Cerebellar cortex (tissue), 1 donor: ENCODE measurements around the gene UNC13B.

Experiments
- DNase-seq: peaks from one replicate; pipeline ENCODE4 v3.0.0-alpha.2; 2015; ENCODE audit warnings: low spot score

UNC13B gene

DNA sequence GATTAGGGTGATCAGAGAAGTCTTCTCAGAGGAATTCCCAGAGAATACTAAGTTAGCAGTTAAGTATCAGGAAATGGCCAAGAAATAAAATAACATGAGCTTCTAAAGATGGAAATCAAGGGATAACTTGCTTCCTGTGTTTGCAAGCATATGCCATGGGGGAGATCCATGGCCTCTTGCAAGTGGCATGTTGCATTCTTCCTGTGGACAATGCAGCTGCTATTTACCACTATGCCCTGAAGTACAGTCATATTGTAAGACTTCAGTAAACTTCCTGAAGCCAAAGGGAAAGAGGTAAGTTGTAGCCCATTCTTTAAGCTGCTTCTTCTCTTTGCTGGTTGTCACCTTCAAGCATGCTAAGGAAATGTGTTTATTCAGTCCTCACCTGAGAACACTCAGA, 173.4 kb downstream of the UNC13B start:
- no peak for DNase-seq

DNA sequence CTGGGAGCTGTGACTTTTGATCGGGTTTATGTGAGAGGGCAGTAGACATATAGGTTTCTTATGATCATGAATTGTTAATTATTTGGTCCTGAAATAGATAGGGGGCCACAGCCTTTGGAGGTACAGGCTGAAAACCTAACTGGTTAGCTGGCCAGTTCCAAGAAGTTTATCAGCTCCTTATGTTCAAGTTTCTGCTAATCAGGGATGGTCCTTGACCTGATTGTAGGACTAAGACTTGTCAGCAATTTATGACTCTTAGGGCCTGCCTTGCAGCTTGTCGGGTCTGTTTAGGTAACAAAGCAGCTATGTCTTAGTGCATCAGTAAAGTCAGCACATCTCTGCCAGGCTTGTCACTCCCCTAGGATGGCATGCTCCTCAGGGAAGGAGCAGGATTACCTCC, 176.3 kb downstream of the UNC13B start:
- no peak for DNase-seq

GRCh38 chr9:35338561-35339274, 176.9 kb downstream of the UNC13B start:
- DNase-seq, result no peak

- no peak for DNase-seq
Observed at GRCh38 chr9:35340046-35340445, 178.2 kb downstream of the UNC13B start.

GRCh38 chr9:35341021-35341420, 179.2 kb downstream of the UNC13B start:
- no peak for DNase-seq

DNA sequence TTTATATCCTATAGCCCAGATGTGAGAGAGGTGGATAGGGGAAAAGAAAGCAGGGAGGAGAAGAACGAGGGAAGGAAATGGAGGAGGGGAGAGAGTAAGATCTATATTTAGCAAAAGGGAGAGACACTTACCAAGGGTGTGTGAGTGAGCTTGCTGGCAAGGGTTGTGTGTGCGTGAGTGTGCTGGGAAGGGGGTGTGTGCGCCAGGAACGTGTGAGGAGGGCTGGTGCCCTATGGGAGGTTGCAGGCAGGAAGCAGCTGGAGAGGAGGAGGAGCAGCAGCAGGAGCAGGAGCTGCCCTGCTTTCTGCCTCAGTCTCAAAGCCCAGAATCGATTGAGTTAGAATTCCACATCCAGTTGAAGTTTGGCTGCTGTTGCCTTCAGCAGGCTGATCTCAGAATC, 179.8 kb downstream of the UNC13B start:
- no peak for DNase-seq

GRCh38 chr9:35342221-35342958, 180.6 kb downstream of the UNC13B start:
- no peak for DNase-seq

DNA sequence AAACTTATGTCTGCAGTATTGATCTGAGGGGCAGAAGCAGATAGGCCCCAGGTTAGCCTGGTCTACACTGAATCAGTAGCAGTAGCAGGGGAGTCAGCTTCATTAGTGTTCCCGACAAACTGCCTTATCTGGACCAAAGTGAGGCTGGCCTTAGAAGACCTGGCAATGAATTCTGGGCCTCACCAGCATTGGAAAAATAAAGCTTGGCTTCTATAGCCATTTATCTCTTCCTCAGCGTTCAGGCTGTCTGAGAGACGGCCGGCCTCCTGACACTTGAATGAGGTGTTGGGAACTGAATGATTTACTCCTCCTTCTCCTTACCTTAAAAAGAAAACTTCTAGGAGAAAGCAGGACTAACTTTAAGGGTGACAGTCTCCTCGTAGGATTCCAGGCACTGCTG, 186.3 kb downstream of the UNC13B start:
- DNase-seq, result no peak

DNA sequence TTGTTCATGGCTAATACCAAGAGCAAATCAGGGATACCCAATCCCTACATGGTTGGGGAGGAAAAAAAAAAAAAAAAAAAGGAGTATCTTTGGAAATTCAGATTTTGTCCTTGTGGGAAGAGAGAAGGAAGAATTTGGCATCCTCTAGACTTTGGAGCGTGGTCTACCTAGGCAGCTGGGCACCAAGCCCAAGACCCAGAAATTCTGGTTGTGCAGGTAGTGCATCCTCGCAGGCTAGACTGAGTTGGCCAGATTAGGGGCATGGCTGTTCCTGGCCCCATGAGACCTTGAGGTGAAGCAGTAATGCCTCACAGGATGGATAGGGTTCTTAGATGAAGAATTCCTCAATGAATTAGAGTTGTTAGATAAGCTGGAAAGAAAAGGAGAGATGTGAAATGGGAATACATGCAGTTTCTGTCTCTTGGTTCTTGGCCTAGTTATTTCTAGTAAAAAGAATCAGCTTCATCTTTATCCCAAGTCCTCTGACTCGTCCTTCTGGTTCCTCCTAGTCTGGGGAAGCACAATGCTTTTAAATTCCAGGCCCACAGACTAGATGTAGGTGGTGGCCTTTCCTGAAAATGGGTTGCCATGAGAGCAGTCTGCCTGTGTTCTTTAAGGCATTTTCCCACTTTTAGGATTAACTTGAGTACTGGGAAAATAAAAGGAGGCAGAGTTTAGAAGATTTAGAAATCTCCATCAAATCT, 187.6 kb downstream of the UNC13B start:
- no peak for DNase-seq

DNA sequence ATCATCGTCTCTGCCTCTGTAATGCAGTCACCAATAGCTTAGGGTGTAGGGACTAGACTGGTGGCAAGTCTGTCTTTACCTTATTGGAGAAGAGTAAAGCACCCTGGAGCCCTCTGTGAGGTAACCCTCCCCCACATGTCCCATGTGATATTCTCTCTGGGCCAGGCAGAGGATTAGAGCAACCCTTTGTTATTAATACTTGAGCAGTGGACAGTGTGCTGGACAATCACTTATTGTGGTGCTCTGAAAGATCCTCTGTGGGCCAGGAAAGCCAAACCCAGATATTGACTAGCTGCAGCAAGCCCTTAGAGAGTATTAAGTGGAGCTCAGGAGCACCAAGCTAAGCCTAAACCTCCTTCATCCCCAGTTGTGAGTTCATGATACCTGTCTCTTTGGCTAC, 188.4 kb downstream of the UNC13B start:
- DNase-seq, result no peak

DNA sequence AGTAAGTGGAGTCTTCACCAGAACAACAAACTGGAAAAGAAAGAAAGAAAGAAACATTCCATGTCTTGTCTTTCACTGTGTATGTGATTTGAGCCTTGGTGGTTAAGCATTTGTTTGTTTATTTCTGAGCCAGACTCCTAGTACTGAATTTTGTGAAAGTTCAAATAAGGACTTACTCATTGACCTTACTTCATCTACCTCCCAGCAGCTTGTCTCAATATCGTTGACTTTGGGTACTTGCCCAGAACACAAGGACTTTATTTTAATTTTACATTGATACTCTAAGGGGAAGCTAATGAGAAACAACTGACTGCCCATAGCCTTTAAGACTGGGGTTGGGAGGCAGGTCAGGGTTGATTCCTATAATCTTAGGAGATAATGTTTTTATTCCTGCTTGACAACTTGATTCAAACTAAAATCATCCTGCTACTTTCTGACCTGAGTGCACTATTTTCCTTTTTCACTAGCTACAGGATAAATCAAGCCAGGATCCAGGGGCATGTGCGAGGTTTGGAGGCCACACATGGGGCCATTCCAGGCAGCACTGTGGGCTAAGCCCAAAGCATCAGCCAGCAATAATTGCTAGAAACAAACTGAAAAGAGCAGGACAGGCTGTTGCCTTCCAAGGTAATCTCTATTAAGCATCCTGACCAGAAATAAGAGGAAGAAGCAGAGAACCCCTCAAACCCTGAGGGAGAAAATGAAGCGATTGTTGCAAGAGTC, 189.2 kb downstream of the UNC13B start:
- DNase-seq, result no peak

DNA sequence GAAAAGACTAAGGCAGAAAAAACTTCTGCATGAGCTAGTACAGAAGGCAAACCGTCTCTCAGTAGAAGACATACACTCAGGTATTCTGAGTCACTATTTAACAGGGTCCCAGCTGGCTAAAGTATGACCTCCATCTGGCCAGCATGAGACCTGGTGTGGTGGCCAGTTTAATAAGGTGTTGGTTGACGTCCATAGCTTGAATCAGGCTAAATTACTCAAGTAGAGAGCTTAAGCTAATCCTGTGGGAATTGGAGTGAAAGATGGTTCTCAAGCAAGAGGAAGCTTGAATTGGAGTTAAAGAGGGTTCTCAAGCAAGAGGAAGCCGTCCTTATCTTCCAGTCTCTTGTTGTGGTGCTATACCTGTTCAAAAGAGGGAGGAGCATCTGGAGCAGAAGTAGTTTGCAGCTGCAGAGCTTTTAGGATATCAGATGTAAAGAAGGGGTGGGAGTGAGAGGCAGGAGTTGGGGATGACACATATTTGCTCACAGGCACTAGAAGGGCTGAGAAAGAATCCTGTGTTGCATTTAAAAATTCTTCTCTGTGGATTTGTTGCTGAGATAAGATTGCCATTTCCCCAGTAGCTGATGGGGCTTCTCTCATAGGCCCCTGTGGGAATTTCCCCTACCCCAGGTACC, 192.0 kb downstream of the UNC13B start:
- no peak for DNase-seq

GRCh38 chr9:35355939-35356338, 194.1 kb downstream of the UNC13B start:
- no peak for DNase-seq

- no peak for DNase-seq
Observed at GRCh38 chr9:35357116-35357515, 195.3 kb downstream of the UNC13B start.

DNA sequence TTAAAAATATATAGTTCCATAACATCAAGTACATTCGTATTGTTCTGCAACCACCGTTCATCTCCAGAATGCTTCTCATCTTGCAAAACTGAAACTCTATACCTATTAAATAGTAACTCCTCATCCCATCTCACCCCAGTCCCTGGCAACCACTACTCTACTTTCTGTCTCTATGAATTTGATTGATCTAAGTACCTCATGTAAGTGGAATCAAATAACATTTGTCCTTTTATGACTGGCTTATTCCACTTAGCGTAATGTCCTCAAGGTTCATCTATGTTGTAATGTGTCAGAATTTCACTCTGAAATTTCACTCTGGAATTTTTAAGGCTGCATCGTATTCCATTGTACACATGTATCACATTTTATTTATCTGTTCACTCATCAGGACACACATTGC, 196.0 kb downstream of the UNC13B start:
- no peak for DNase-seq

DNA sequence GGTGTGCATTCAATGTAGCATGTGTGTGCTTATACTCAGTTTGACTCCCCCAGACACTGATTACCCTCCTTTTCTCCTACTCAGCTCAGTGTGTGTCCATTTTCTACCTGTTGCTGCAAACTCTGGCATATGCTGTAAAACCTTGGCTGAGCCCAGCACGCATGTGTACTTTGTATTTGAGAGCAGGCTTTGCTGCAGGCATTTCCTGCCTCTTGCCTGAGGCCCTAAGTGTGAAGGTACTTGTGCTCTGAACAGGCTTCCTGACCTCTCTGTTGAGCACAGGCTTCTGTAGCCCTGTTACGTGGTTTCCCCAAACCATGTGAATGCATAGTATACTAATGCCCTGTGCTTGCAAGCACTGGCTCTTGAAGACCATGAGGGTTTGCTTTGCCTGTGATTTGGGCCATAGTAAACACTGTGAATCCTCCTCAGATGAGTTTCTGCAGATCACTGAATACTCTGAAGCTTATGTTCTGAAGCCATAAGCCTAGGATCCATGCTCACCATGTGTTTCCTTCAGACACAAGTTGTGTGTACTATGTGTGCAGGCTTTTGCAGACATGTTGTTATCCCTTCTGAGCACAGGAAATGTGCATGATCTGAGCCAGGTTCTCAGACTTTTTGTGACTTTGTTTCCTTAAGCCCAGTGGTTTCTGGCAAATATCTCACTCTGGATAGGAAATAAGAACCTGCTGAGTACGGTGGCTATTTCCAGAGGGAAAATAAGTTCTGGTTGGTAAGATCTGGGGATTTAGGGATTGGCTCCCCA, 203.2 kb downstream of the UNC13B start:
- DNase-seq, result no peak

GRCh38 chr9:35366627-35367026, 204.8 kb downstream of the UNC13B start:
- DNase-seq, result no peak

DNA sequence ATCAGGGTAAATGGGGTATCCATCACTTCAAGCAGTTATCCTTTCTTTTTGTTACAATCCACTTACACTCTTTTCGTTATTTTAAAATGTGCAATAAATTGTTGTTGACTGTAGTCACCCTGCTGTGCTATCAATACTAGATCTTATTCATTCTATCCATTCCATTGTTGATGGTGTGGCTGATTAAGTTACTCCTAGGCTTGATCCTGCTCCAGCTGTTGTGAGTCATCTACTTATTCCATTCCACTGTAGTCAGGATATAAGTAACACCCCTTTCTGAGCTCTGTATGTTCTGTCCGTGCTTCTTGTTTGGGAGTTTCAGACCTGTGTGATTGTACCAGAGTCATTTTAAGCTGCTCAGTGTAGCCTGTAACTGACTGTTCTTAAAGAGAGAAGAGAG, 205.6 kb downstream of the UNC13B start:
- no peak for DNase-seq

- DNase-seq, result no peak
Observed at GRCh38 chr9:35370241-35370640, 208.4 kb downstream of the UNC13B start.

DNA sequence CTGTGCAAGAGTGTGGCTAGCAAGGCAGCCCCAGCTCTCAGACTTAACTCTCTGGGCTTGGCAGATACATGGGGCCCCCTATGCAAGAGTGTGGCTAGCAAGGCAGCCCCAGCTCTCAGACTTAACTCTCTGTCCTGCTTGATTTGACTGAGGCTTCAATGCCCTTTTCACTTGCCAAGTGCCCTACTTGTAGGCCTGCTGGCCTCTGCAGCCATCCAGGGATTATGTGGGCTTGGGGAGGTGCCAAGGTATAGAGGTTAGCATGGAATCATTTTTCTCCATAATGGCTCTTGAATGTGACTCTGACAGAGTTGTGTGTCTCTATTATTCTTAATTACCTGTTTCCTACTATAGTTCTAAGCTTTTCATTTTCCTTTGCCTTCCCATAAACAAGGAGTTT, 212.6 kb downstream of the UNC13B start:
- DNase-seq, result no peak

- no peak for DNase-seq
Observed at GRCh38 chr9:35374910-35375309, 213.1 kb downstream of the UNC13B start.
